B cell (primary cell): ENCODE measurements around the gene ING5. TPM values are rescaled to one million over a fixed set of nuclear protein-coding genes. Genes with fewer than 3 reads are reported as not detected.

Experiments used
- ATAC-seq: fragments of 200-7000 bp; cut with Tn5 transposase; one replicate; pipeline ENCODE4 v1.10.0; 2021; ENCODE audit warnings: low read depth, mild to moderate bottlenecking, moderate number of reproducible peaks, moderate library complexity
- CTCF ChIA-PET: fragments of 350-600 bp; sonication (Branson Sonifier 250); formaldehyde crosslinking; loops from one replicate; lab custom pipeline; 2021; ENCODE audit warnings: antibody characterized with exemption, inconsistent platforms; lab: Charles Lee
- POLR2A ChIA-PET: fragments of 350-600 bp; sonication (Branson Sonifier 250); formaldehyde crosslinking; loops from one replicate; lab custom pipeline; 2021; ENCODE audit warnings: antibody characterized with exemption; lab: Charles Lee
- DNase-seq: peaks from one replicate; pipeline ENCODE4 v3.0.0; 2013
- H2AFZ ChIP-seq: 2 replicates; pipeline ENCODE4 v1.6.1; 2012; ENCODE audit warnings: mild to moderate bottlenecking, low read depth, low read length; ENCODE audit not compliant: insufficient read depth, poor library complexity, severe bottlenecking
- H3K27ac ChIP-seq, 2 donors: 1 replicate in 1 of 2; 2 replicates in 1 of 2; pipeline ENCODE4 v1.5.1; 2012 to 2013; ENCODE audit warnings: low read length in 2 of 2, mild to moderate bottlenecking in 2 of 2, moderate library complexity in 1 of 2
- H3K27me3 ChIP-seq, 4 experiments: fragments of 200-600 bp in 1 of 4; sonication (generic) in 1 of 4; replicated peaks in 1 of 4; 1 replicate in 2 of 4; 2 replicates in 2 of 4; pipeline versions ENCODE4 v1.6.1 to v1.7.0; 2013 to 2016; ENCODE audit warnings: low read length in 3 of 4, mild to moderate bottlenecking in 2 of 4, mixed read lengths in 1 of 4, moderate library complexity in 1 of 4; ENCODE audit not compliant: insufficient read depth in 4 of 4, control insufficient read depth in 3 of 4; ENCODE audit errors: control extremely low read depth in 1 of 4
- H3K36me3 ChIP-seq, 2 experiments: replicated peaks in 1 of 2; 1 replicate in 1 of 2; 2 replicates in 1 of 2; pipeline versions ENCODE4 v1.6.1 to v1.7.1; 2013; ENCODE audit warnings: low read length in 1 of 2; ENCODE audit not compliant: insufficient read depth in 2 of 2, control insufficient read depth in 1 of 2; ENCODE audit errors: control extremely low read depth in 1 of 2, extremely low read depth in 1 of 2
- H3K4me1 ChIP-seq, 2 donors: fragments of 200-600 bp in 1 of 2; sonication (generic) in 1 of 2; 1 replicate in 1 of 2; 2 replicates in 1 of 2; pipeline versions ENCODE4 v1.5.1 to v1.6.1; 2013 to 2017; ENCODE audit warnings: low read length in 2 of 2; ENCODE audit not compliant: control insufficient read depth in 2 of 2, insufficient read depth in 2 of 2
- H3K4me2 ChIP-seq: replicated peaks from 2 replicates; pipeline ENCODE3; 2012; ENCODE audit warnings: mild to moderate bottlenecking, low read depth, low read length; ENCODE audit not compliant: poor library complexity, severe bottlenecking
- H3K4me3 ChIP-seq, 5 experiments: fragments of 200-600 bp in 1 of 5; sonication (generic) in 1 of 5; 1 replicate in 3 of 5; 2 replicates in 2 of 5; pipeline versions ENCODE4 v1.5.1 to v1.7.0; 2011 to 2016; ENCODE audit warnings: low read length in 4 of 5, mild to moderate bottlenecking in 4 of 5, low read depth in 2 of 5, control low read depth in 1 of 5, moderate library complexity in 1 of 5; ENCODE audit not compliant: insufficient read depth in 1 of 5; ENCODE audit errors: control extremely low read depth in 1 of 5, extremely low read depth in 1 of 5
- H3K79me2 ChIP-seq: fragments of 200-600 bp; sonication (generic); one replicate; pipeline ENCODE4 v1.6.0; 2016; ENCODE audit warnings: low read length; ENCODE audit not compliant: control insufficient read depth, insufficient read depth
- H3K9ac ChIP-seq: fragments of 200-600 bp; sonication (generic); 2 replicates; pipeline ENCODE4 v1.6.1; 2017; ENCODE audit warnings: mild to moderate bottlenecking, low read length, moderate library complexity
- H3K9me3 ChIP-seq, 3 donors: one replicate each; pipeline versions ENCODE4 v1.6.1 to v1.7.1; 2013; ENCODE audit warnings: low read length in 2 of 3; ENCODE audit not compliant: control insufficient read depth in 2 of 3, insufficient read depth in 1 of 3; ENCODE audit errors: control extremely low read depth in 1 of 3
- H4K20me1 ChIP-seq: 2 replicates; pipeline ENCODE4 v1.6.0; 2012; ENCODE audit warnings: mild to moderate bottlenecking, low read length; ENCODE audit not compliant: insufficient read depth, control insufficient read depth, poor library complexity, severe bottlenecking
- H3K27ac Mint-ChIP-seq: one replicate; pipeline ENCODE4 v1.8.0; 2021; ENCODE audit warnings: mixed read lengths
- H3K27me3 Mint-ChIP-seq: one replicate; pipeline ENCODE4 v1.8.0; 2021; ENCODE audit warnings: mixed read lengths
- H3K4me1 Mint-ChIP-seq: one replicate; pipeline ENCODE4 v1.8.0; 2021; ENCODE audit warnings: mixed read lengths
- H3K4me3 Mint-ChIP-seq: one replicate; pipeline ENCODE4 v1.8.0; 2021; ENCODE audit warnings: mixed read lengths
- H3K9me3 Mint-ChIP-seq: one replicate; pipeline ENCODE4 v1.8.0; 2022; ENCODE audit warnings: mixed read lengths; ENCODE audit not compliant: insufficient read depth
- EZH2 ChIP-seq: IDR thresholded peaks from 2 replicates; pipeline ENCODE4 v1.6.1; 2012; ENCODE audit warnings: borderline replicate concordance, low read depth, mild to moderate bottlenecking, moderate library complexity, low read length; ENCODE audit not compliant: insufficient read depth, poor library complexity, severe bottlenecking
- WGBS: methylation state at CpG from one replicate; pipeline ENCODE4 v1.1.5; 2013; ENCODE audit warnings: missing lambda C conversion rate; ENCODE audit not compliant: insufficient coverage; 5-methylcytosine and 5-hydroxymethylcytosine counted together
- intact Hi-C: fragments of 100-400 bp; cut with micrococcal nuclease; formaldehyde crosslinking; loops from one replicate; pipeline ENCODE4 v1.10.0; 2022
- polyA plus RNA-seq: library from polyadenylated mRNA; depleted of rRNA; stranded (reverse); fragments of >200 nt; gene quantifications from 2 replicates; pipeline ENCODE4 v1.2.3, GENCODE V29; 2012
- total RNA-seq, 2 donors: library from RNA; stranded (reverse); fragments of 120-200 nt in 1 of 2; gene quantifications; 1 replicate in 1 of 2; 2 replicates in 1 of 2; pipeline versions ENCODE4 v1.2.3 to v1.2.4, GENCODE V29; 2013 to 2022
- TF ChIP-seq, protein P1 (sequence below): fragments of 200-600 bp; IDR thresholded peaks from one replicate; pipeline ENCODE4 v1.8.0; 2022; ENCODE audit warnings: antibody characterized with exemption, mild to moderate bottlenecking

Gene ING5
- total and polyA plus RNA-seq, 2 donors (not counting 1 experiment from before 2014, with no cell fraction given) = 70.7 to 82.9 TPM

DNA sequence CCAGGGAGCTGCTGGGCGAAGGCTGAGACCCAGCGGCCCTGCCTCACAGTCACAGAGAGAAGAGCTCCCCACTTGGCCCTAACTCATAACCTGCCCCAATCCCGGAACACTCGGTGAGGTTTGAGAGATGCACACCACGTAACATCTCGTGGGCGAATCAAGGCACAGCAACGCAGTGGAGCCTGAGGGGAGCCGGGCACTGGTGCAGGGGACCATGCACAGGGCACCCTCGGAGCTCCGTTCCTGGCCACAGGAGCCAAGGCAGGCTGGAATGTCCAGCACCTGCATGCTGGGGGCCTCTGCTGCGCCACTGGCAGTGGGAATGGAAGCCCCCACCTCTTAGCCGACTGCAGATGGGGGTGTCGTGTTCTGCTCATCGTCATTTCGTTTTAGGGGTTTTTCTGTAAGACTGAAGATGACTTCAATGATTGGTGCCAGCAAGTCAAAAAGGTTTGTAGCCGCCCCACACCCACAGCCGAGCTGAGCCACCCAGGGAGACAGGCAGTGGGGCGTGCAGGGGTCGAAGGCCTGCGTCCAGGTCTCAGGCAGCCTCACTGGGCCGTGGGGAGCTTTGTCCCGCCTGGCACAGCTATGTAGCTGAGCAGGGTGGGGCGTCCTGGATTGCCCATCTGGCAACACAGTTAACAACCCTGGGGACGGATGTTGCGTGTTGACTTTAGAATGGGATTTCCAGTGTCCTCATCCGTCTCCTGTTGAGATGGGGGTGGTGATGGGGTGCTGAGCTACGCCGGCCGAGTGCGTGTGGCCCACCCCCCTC lies 31.3 kb upstream of the ING5 start:
- no peaks in the 10 kb centered on the region for H3K9me3 Mint-ChIP-seq
- POLR2A ChIA-PET = no interaction called here
- no peak overlapping the region for H3K4me2 ChIP-seq

More for the DNA sequence above, 31.3 kb upstream of the ING5 start:
- no peak for TF ChIP-seq EZH2
- TF ChIP-seq, protein P1, sequence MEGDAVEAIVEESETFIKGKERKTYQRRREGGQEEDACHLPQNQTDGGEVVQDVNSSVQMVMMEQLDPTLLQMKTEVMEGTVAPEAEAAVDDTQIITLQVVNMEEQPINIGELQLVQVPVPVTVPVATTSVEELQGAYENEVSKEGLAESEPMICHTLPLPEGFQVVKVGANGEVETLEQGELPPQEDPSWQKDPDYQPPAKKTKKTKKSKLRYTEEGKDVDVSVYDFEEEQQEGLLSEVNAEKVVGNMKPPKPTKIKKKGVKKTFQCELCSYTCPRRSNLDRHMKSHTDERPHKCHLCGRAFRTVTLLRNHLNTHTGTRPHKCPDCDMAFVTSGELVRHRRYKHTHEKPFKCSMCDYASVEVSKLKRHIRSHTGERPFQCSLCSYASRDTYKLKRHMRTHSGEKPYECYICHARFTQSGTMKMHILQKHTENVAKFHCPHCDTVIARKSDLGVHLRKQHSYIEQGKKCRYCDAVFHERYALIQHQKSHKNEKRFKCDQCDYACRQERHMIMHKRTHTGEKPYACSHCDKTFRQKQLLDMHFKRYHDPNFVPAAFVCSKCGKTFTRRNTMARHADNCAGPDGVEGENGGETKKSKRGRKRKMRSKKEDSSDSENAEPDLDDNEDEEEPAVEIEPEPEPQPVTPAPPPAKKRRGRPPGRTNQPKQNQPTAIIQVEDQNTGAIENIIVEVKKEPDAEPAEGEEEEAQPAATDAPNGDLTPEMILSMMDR = no peak
- Histone ChIP-seq H3K27me3 (no peaks in the 10 kb centered on the region), H3K79me2 (no peaks in the 10 kb centered on the region), H4K20me1 (no peaks in the 10 kb centered on the region), H3K27ac (no peak overlapping the region), H3K9ac (no peak overlapping the region), H2AFZ (no peak overlapping the region), H3K4me3 (no peak overlapping the region), H3K9me3 (no peaks in the 10 kb centered on the region), H3K4me1 (no peaks in the 10 kb centered on the region), H3K36me3 (peaks cover 0 to 38% of the 10 kb centered on the region in 2 experiments)
- ATAC-seq = no peak
- CTCF ChIA-PET = interaction anchor here (1.1 kb wide), 1 partner anchor 208 kb away, joined by 3 read pairs; no protein-coding TSS in a partner anchor
- Mint-ChIP-seq H3K4me1 (no peaks in the 10 kb centered on the region), H3K27ac (no peak overlapping the region), H3K4me3 (no peak overlapping the region), H3K27me3 (no peaks in the 10 kb centered on the region)
- 92% methylated on average over 31 of the region's 31 CpGs for WGBS
- no peak for DNase-seq
- intact Hi-C loops = no loop called here
